Neural crest cell (in vitro differentiated cells): ENCODE measurements around the gene USP19. TPM values are rescaled to one million over a fixed set of nuclear protein-coding genes. Genes with fewer than 3 reads are reported as not detected.
A peak's percentile ranks its signal among the peaks of the same experiment; 100 is the strongest.

Source experiments
- DNase-seq: peaks from one replicate; pipeline ENCODE4 v3.0.0; 2021; ENCODE audit warnings: low read depth, mixed read lengths, low spot score
- H3K27ac Mint-ChIP-seq: one replicate; pipeline ENCODE4 v1.8.0; 2021; ENCODE audit warnings: mild to moderate bottlenecking, mixed read lengths; ENCODE audit not compliant: unreplicated experiment
- H3K27me3 Mint-ChIP-seq: 2 replicates; pipeline ENCODE4 v1.8.0; 2021; ENCODE audit warnings: low read depth, mild to moderate bottlenecking, mixed read lengths
- H3K36me3 Mint-ChIP-seq: 2 replicates; pipeline ENCODE4 v1.8.0; 2021; ENCODE audit warnings: low read depth, mild to moderate bottlenecking, mixed read lengths
- H3K4me1 Mint-ChIP-seq: 2 replicates; pipeline ENCODE4 v1.8.0; 2021; ENCODE audit warnings: mixed read lengths
- H3K4me3 Mint-ChIP-seq: one replicate; pipeline ENCODE4 v1.8.0; 2021; ENCODE audit warnings: mild to moderate bottlenecking, mixed read lengths
- H3K9me3 Mint-ChIP-seq: 2 replicates; pipeline ENCODE4 v1.8.0; 2021; ENCODE audit warnings: mixed read lengths
- CTCF ChIP-seq: fragments of 200-600 bp; sonication (generic); conservative IDR thresholded peaks from 2 replicates; pipeline ENCODE4 v1.5.0; 2021; ENCODE audit warnings: antibody characterized with exemption, mild to moderate bottlenecking
- total RNA-seq: library from RNA; stranded (reverse); gene quantifications from 2 replicates; pipeline ENCODE4 v1.2.1, GENCODE V29; 2021

Gene USP19
- total RNA-seq, 1 donor from 2014 or later = 72.6 TPM

- DNase-seq = no peak
- no peak for TF ChIP-seq CTCF
- Mint-ChIP-seq H3K36me3 (peaks cover 6% of the 10 kb centered on the region), H3K9me3 (no peaks in the 10 kb centered on the region), H3K4me3 (peak overlapping the region; percentile 51), H3K27ac (no peak overlapping the region), H3K4me1 (peaks cover 20% of the 10 kb centered on the region), H3K27me3 (no peaks in the 10 kb centered on the region)
Observed at GRCh38 chr3:49100046-49100615, 20.5 kb downstream of the USP19 start.

GRCh38 chr3:49098910-49099630 lies 21.6 kb downstream of the USP19 start:
- Mint-ChIP-seq H3K4me3 (peak overlapping the region; percentile 37), H3K36me3 (peaks cover 6% of the 10 kb centered on the region)

GRCh38 chr3:49098429-49098828 lies 22.2 kb downstream of the USP19 start:
- no peaks in the 10 kb centered on the region for H3K9me3 Mint-ChIP-seq
- H3K27me3 Mint-ChIP-seq = no peaks in the 10 kb centered on the region
- peaks cover 14% of the 10 kb centered on the region for H3K4me1 Mint-ChIP-seq
- DNase-seq = no peak
- H3K4me3 Mint-ChIP-seq = peak overlapping the region; percentile 34
- peak overlapping the region; percentile 40 for H3K27ac Mint-ChIP-seq
- TF ChIP-seq CTCF = no peak
- H3K36me3 Mint-ChIP-seq = peaks cover 6% of the 10 kb centered on the region

More at GRCh38 chr3:49098910-49099630, 21.6 kb downstream of the USP19 start:
- Mint-ChIP-seq H3K4me1 (peaks cover 17% of the 10 kb centered on the region), H3K27me3 (no peaks in the 10 kb centered on the region), H3K9me3 (no peaks in the 10 kb centered on the region), H3K27ac (no peak overlapping the region)
- TF ChIP-seq CTCF = no peak
- DNase-seq = no peak

GRCh38 chr3:49093853-49094767 lies 26.5 kb downstream of the USP19 start, which contains the start of gene QRICH1:
Gene QRICH1 (minus strand): TSS chr3:49094071. CDS start chr3:49077017, 17,054 bp downstream.
- peak within 1 kb of the TSS; percentile 96 for H3K27ac Mint-ChIP-seq
- no peaks in the 10 kb centered on the region for H3K27me3 Mint-ChIP-seq
- peaks cover 36% of the 10 kb centered on the region for H3K4me1 Mint-ChIP-seq
- peak; percentile 60 for TF ChIP-seq CTCF
- H3K4me3 Mint-ChIP-seq = peak within 1 kb of the TSS; percentile 98
- no peaks in the 10 kb centered on the region for H3K36me3 Mint-ChIP-seq
- H3K9me3 Mint-ChIP-seq = no peaks in the 10 kb centered on the region
- peak; percentile 98 for DNase-seq
